OCI-LY3 (cell line): ENCODE data around the gene DTYMK.

Experiments
- H2AFZ ChIP-seq: fragments of 200-600, 300-600 bp; shearing (Covaris generic); 2 replicates; pipeline ENCODE4 v1.6.0; 2014; ENCODE audit warnings: antibody characterized with exemption, low read depth, low read length
- H3K27ac ChIP-seq: fragments of 200-600, 300-600 bp; sonication (generic); 2 replicates; pipeline ENCODE4 v1.5.1; 2014; ENCODE audit warnings: mild to moderate bottlenecking, low read length, moderate library complexity, mixed read lengths
- H3K27me3 ChIP-seq: fragments of 200-600, 300-600 bp; sonication (generic); 2 replicates; pipeline ENCODE4 v1.6.1; 2014; ENCODE audit warnings: low read depth, low read length, mixed read lengths
- H3K36me3 ChIP-seq: fragments of 200-600, 300-600 bp; sonication (generic); replicated peaks from 2 replicates; pipeline ENCODE3; 2014; ENCODE audit warnings: low read depth, low read length, mixed read lengths
- H3K4me1 ChIP-seq: fragments of 300-600, 200-600 bp; sonication (generic); 2 replicates; pipeline ENCODE4 v1.6.1; 2014; ENCODE audit warnings: low read length, mixed read lengths
- H3K4me2 ChIP-seq: fragments of 200-600, 300-600 bp; sonication (generic); 2 replicates; pipeline ENCODE4 v1.6.1; 2014; ENCODE audit warnings: low read length, mixed read lengths
- H3K4me3 ChIP-seq: fragments of 300-600, 200-600 bp; sonication (generic); 2 replicates; pipeline ENCODE4 v1.5.1; 2014; ENCODE audit warnings: antibody characterized with exemption, mild to moderate bottlenecking, low read length, moderate library complexity
- H3K79me2 ChIP-seq: fragments of 300-600, 200-600 bp; shearing (Covaris generic); 2 replicates; pipeline ENCODE4 v1.6.1; 2014; ENCODE audit warnings: mild to moderate bottlenecking, low read length, mixed read lengths
- H3K9ac ChIP-seq: fragments of 300-600, 200-600 bp; shearing (Covaris generic); 2 replicates; pipeline ENCODE4 v1.6.0; 2014; ENCODE audit warnings: mild to moderate bottlenecking, low read length, moderate library complexity
- H3K9me3 ChIP-seq: fragments of 200-600, 300-600 bp; shearing (Covaris generic); 2 replicates; pipeline ENCODE4 v1.6.1; 2014; ENCODE audit warnings: low read length, mixed read lengths; ENCODE audit not compliant: insufficient read depth
- H4K20me1 ChIP-seq: fragments of 200-600, 300-600 bp; sonication (generic); 2 replicates; pipeline ENCODE4 v1.6.1; 2016; ENCODE audit warnings: low read length, mixed read lengths; ENCODE audit not compliant: insufficient read depth
- EZH2phosphoT487 ChIP-seq: fragments of 200-600 bp; shearing (Covaris generic); IDR thresholded peaks from 2 replicates; pipeline ENCODE4 v1.6.1; 2018; ENCODE audit warnings: antibody characterized with exemption, mixed run types, low read depth
- TF ChIP-seq, protein P1 (sequence below): fragments of 200-600, 300-600 bp; sonication (generic); IDR thresholded peaks from 2 replicates; pipeline ENCODE4 v1.5.1; 2014; ENCODE audit warnings: antibody characterized with exemption, low read length, low read depth

The DTYMK gene

GRCh38 chr2:241656190-241656741 lies 30.3 kb downstream of the DTYMK start:
- no peak overlapping the region for H2AFZ ChIP-seq
- H3K27me3 ChIP-seq: no peaks in the 10 kb centered on the region
- no peak overlapping the region for H3K4me3 ChIP-seq
- no peaks in the 10 kb centered on the region for H3K4me1 ChIP-seq
- TF ChIP-seq, protein P1, sequence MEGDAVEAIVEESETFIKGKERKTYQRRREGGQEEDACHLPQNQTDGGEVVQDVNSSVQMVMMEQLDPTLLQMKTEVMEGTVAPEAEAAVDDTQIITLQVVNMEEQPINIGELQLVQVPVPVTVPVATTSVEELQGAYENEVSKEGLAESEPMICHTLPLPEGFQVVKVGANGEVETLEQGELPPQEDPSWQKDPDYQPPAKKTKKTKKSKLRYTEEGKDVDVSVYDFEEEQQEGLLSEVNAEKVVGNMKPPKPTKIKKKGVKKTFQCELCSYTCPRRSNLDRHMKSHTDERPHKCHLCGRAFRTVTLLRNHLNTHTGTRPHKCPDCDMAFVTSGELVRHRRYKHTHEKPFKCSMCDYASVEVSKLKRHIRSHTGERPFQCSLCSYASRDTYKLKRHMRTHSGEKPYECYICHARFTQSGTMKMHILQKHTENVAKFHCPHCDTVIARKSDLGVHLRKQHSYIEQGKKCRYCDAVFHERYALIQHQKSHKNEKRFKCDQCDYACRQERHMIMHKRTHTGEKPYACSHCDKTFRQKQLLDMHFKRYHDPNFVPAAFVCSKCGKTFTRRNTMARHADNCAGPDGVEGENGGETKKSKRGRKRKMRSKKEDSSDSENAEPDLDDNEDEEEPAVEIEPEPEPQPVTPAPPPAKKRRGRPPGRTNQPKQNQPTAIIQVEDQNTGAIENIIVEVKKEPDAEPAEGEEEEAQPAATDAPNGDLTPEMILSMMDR: no peak
- TF ChIP-seq EZH2phosphoT487: no peak
- H3K4me2 ChIP-seq: no peak overlapping the region
- H3K9ac ChIP-seq: no peak overlapping the region
- H3K27ac ChIP-seq: no peak overlapping the region
- no peaks in the 10 kb centered on the region for H4K20me1 ChIP-seq
- H3K36me3 ChIP-seq: peaks cover 11% of the 10 kb centered on the region
- H3K79me2 ChIP-seq: no peaks in the 10 kb centered on the region
- H3K9me3 ChIP-seq: no peaks in the 10 kb centered on the region

DNA sequence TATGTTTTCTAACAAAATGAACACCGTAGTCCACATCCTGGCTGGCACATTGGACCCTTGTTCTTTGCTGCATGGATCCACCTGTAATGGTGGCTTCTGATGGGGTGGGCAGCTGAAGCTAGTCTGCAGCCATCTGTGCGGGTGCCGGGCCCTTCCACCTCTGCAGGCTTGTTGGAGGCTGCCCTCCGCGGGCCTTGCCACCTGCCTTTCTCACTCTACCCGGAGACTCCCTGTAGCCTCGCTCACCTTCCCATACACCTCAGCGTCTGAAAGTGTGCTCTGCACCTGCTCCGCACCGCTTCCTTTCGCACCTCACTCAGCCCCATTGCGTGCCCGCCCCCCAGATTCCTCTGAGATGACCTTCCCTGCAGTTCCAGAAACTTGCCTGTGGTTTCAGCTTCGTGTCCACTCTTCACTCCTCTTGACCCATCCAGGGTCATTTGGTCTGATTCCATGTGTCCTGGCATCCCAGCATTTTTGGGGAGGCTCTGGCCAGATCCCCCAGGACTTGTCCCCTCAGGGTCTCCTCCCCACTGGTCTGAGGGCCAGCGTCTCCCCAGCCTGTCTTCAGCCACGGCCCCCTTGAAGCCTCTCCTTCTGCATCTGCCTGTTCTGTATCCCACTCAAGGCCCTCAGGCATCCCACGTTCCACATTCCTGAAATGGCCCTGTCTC lies 31.0 kb downstream of the DTYMK start:
- Histone ChIP-seq H3K27me3 (no peaks in the 10 kb centered on the region), H3K36me3 (peaks cover 11% of the 10 kb centered on the region), H3K4me2 (no peak overlapping the region), H3K4me3 (no peak overlapping the region), H3K27ac (no peak overlapping the region), H3K79me2 (no peaks in the 10 kb centered on the region), H2AFZ (no peak overlapping the region), H3K4me1 (no peaks in the 10 kb centered on the region), H3K9ac (no peak overlapping the region), H4K20me1 (no peaks in the 10 kb centered on the region), H3K9me3 (no peaks in the 10 kb centered on the region)
- no peak for TF ChIP-seq EZH2phosphoT487
- TF ChIP-seq, protein P1: no peak

- Histone ChIP-seq H3K27ac (no peak overlapping the region), H3K9ac (no peak overlapping the region), H3K36me3 (peaks cover 9% of the 10 kb centered on the region), H3K4me2 (no peak overlapping the region), H3K4me3 (no peak overlapping the region), H3K79me2 (peaks cover 6% of the 10 kb centered on the region), H3K9me3 (no peaks in the 10 kb centered on the region), H3K27me3 (no peaks in the 10 kb centered on the region), H4K20me1 (no peaks in the 10 kb centered on the region), H2AFZ (no peak overlapping the region), H3K4me1 (no peaks in the 10 kb centered on the region)
- no peak for TF ChIP-seq EZH2phosphoT487
- TF ChIP-seq, protein P1: no peak
These were observed 32.1 kb downstream of the DTYMK start for GRCh38 chr2:241654551-241654950.

DNA sequence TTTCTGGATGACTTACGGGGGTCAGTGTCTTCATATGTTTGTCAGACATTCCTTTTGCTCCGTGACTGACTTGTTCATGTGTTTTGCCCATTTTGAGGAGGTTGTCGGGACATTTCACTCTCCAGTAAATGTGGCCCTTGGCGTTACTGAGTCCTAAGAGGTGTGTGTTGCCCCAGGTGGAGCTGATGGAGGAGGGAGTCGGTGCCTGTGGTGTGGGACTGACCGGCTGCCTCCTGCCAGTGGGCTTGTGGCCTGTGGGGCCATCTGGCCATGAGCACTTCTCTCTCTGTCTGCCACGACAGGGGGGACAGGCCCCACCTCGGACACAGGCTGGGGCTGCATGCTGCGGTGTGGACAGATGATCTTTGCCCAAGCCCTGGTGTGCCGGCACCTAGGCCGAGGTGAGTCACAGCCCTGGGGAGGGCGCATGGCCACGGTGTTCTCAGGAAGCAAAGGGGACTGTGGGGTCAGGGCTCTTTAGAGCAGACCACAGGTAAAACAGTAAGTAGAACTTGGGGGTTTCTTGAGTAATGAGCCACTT lies 33.3 kb downstream of the DTYMK start:
- no peak overlapping the region for H3K4me2 ChIP-seq
- no peaks in the 10 kb centered on the region for H3K9me3 ChIP-seq
- no peak overlapping the region for H2AFZ ChIP-seq
- H4K20me1 ChIP-seq: peaks cover 6% of the 10 kb centered on the region
- no peaks in the 10 kb centered on the region for H3K4me1 ChIP-seq
- peaks cover 6% of the 10 kb centered on the region for H3K36me3 ChIP-seq
- H3K27ac ChIP-seq: no peak overlapping the region
- H3K9ac ChIP-seq: no peak overlapping the region
- no peak overlapping the region for H3K4me3 ChIP-seq
- TF ChIP-seq, protein P1: no peak
- no peak for TF ChIP-seq EZH2phosphoT487
- H3K79me2 ChIP-seq: peaks cover 18% of the 10 kb centered on the region
- H3K27me3 ChIP-seq: no peaks in the 10 kb centered on the region
